SK-N-SH (cell line): ENCODE measurements around the gene EEFSEC. TPM values are rescaled to one million over a fixed set of nuclear protein-coding genes. Genes with fewer than 3 reads are reported as not detected.

Source experiments
- CTCF ChIA-PET: fragments of 300-600, 350-600 bp; formaldehyde crosslinking; extraction: SDS; loops from one replicate; lab custom pipeline; 2021; lab: Yijun Ruan, JAX
- POLR2A ChIA-PET: fragments of 350-600 bp; sonication (Branson Sonifier 250); formaldehyde crosslinking; extraction: SDS; loops from one replicate; lab custom pipeline; 2020; ENCODE audit warnings: antibody characterized with exemption, inconsistent platforms; lab: Yijun Ruan, JAX
- DNase-seq: peaks from one replicate; pipeline ENCODE4 v3.0.0; 2012
- H2AFZ ChIP-seq: fragments of 200-600 bp; sonication (generic); 2 replicates; pipeline ENCODE4 v1.8.1; 2016; ENCODE audit warnings: antibody characterized with exemption, mild to moderate bottlenecking, low read depth
- H3F3A ChIP-seq: fragments of 200-600 bp; sonication (generic); replicated peaks from 2 replicates; pipeline ENCODE3; 2016; ENCODE audit warnings: antibody characterized with exemption, mild to moderate bottlenecking; ENCODE audit not compliant: insufficient read depth
- H3K27ac ChIP-seq, 2 experiments: fragments of 200-500 bp in 1 of 2; fragments of 200-600 bp in 1 of 2; sonication (Bioruptor generic) in 1 of 2; sonication (generic), shearing (Covaris generic) in 1 of 2; 2 replicates each; pipeline versions ENCODE4 v1.5.1 to v1.6.1; 2014 to 2016; ENCODE audit warnings: low read depth in 2 of 2, inconsistent platforms in 1 of 2, low read length in 1 of 2, mild to moderate bottlenecking in 1 of 2, mixed read lengths in 1 of 2
- H3K27me3 ChIP-seq: fragments of 200-600 bp; sonication (generic), shearing (Covaris generic); 2 replicates; pipeline ENCODE4 v1.6.1; 2016; ENCODE audit warnings: mixed run types; ENCODE audit not compliant: insufficient read depth
- H3K36me3 ChIP-seq, 2 experiments: fragments of 200-500 bp in 1 of 2; fragments of 200-600 bp in 1 of 2; sonication (Bioruptor generic) in 1 of 2; sonication (generic) in 1 of 2; replicated peaks in 1 of 2; 2 replicates each; pipeline versions ENCODE3 to v1.5.1; 2014 to 2016; ENCODE audit warnings: low read length in 1 of 2, mild to moderate bottlenecking in 1 of 2; ENCODE audit not compliant: insufficient read depth in 2 of 2, control insufficient read depth in 1 of 2
- H3K4me1 ChIP-seq, 2 experiments: fragments of 200-500 bp in 1 of 2; fragments of 200-600 bp in 1 of 2; sonication (Bioruptor generic) in 1 of 2; sonication (generic), shearing (Covaris generic) in 1 of 2; 2 replicates each; pipeline versions ENCODE4 v1.5.1 to v1.6.1; 2014 to 2016; ENCODE audit warnings: low read depth in 1 of 2, low read length in 1 of 2, mixed run types in 1 of 2; ENCODE audit not compliant: insufficient read depth in 2 of 2, control insufficient read depth in 1 of 2
- H3K4me2 ChIP-seq: fragments of 200-600 bp; sonication (generic), shearing (Covaris generic); 2 replicates; pipeline ENCODE4 v1.6.1; 2017; ENCODE audit warnings: mixed run types
- H3K4me3 ChIP-seq, 2 experiments: fragments of 200-500 bp in 1 of 2; fragments of 200-600 bp in 1 of 2; sonication (Bioruptor generic) in 1 of 2; sonication (generic), shearing (Covaris generic) in 1 of 2; 2 replicates each; pipeline versions ENCODE4 v1.5.1 to v1.8.1; 2014 to 2016; ENCODE audit warnings: low read depth in 2 of 2, inconsistent platforms in 1 of 2, low read length in 1 of 2, mild to moderate bottlenecking in 1 of 2, mixed read lengths in 1 of 2, moderate library complexity in 1 of 2
- H3K79me2 ChIP-seq: fragments of 200-600 bp; sonication (generic); 2 replicates; pipeline ENCODE4 v1.8.1; 2017; ENCODE audit warnings: mild to moderate bottlenecking; ENCODE audit not compliant: insufficient read depth
- H3K9ac ChIP-seq: fragments of 200-600 bp; sonication (generic); 2 replicates; pipeline ENCODE4 v1.6.1; 2017; ENCODE audit warnings: mixed run types
- H3K9me2 ChIP-seq: fragments of 200-600 bp; sonication (generic); 2 replicates; pipeline ENCODE4 v1.6.1; 2017; ENCODE audit warnings: mixed run types
- H3K9me3 ChIP-seq: fragments of 200-600 bp; sonication (generic); 2 replicates; pipeline ENCODE4 v1.6.1; 2017; ENCODE audit warnings: mixed run types, mild to moderate bottlenecking, moderate library complexity
- H4K20me1 ChIP-seq: fragments of 200-600 bp; sonication (generic); 2 replicates; pipeline ENCODE4 v1.6.1; 2017; ENCODE audit warnings: mild to moderate bottlenecking, mixed run types; ENCODE audit not compliant: insufficient read depth
- CTCF ChIP-seq: fragments of 200-600 bp; sonication (generic); IDR thresholded peaks from 2 replicates; pipeline ENCODE4 v1.6.1; 2017; ENCODE audit warnings: antibody characterized with exemption, mild to moderate bottlenecking, moderate library complexity
- ELF1 ChIP-seq: IDR thresholded peaks from 2 replicates; pipeline ENCODE4 v1.4.0; 2012
- EP300 ChIP-seq, 2 experiments: IDR thresholded peaks; 2 replicates each; pipeline versions ENCODE4 v1.4.0 to v1.6.1; 2012; ENCODE audit warnings: borderline replicate concordance in 1 of 2, low read depth in 1 of 2, low read length in 1 of 2
- FOSL2 ChIP-seq: IDR thresholded peaks from 2 replicates; pipeline ENCODE4 v1.4.0; 2012; ENCODE audit warnings: low read depth, mild to moderate bottlenecking, moderate library complexity, borderline replicate concordance
- FOXJ3 ChIP-seq: sonication (generic); formaldehyde crosslinking; IDR thresholded peaks from 2 replicates; pipeline ENCODE4 v1.5.1; 2020; ENCODE audit warnings: mild to moderate bottlenecking, missing genetic modification reagents
- FOXM1 ChIP-seq: IDR thresholded peaks from 2 replicates; pipeline ENCODE4 v1.4.0; 2012; ENCODE audit warnings: low read depth, mild to moderate bottlenecking
- IRF3 ChIP-seq: fragments of 150-350 bp; IDR thresholded peaks from 2 replicates; pipeline ENCODE4 v1.6.1; 2016; ENCODE audit warnings: mild to moderate bottlenecking, low read depth, low read length
- NFIC ChIP-seq: IDR thresholded peaks from 2 replicates; pipeline ENCODE4 v1.4.0; 2012; ENCODE audit warnings: borderline replicate concordance
- PBX3 ChIP-seq: IDR thresholded peaks from 2 replicates; pipeline ENCODE4; 2012
- RAD21 ChIP-seq: IDR thresholded peaks from 2 replicates; pipeline ENCODE4 v1.6.1; 2012; ENCODE audit warnings: mild to moderate bottlenecking, low read length
- REST ChIP-seq: IDR thresholded peaks from 2 replicates; pipeline ENCODE4 v1.6.1; 2012; ENCODE audit warnings: mild to moderate bottlenecking, low read depth, low read length, moderate library complexity
- RXRA ChIP-seq: IDR thresholded peaks from 2 replicates; pipeline ENCODE4 v1.4.0; 2012; ENCODE audit warnings: low read depth, mild to moderate bottlenecking, borderline replicate concordance
- SIN3A ChIP-seq: IDR thresholded peaks from 2 replicates; pipeline ENCODE4 v1.6.1; 2012; ENCODE audit warnings: low read depth, mild to moderate bottlenecking, low read length, moderate library complexity, borderline replicate concordance
- USF1 ChIP-seq: IDR thresholded peaks from 2 replicates; pipeline ENCODE4 v1.4.0; 2012; ENCODE audit warnings: low read depth, borderline replicate concordance
- USF2 ChIP-seq: fragments of 150-350 bp; IDR thresholded peaks from 2 replicates; pipeline ENCODE4 v1.6.1; 2017; ENCODE audit warnings: antibody characterized with exemption, low read length, low read depth, borderline replicate concordance
- YY1 ChIP-seq: IDR thresholded peaks from 2 replicates; pipeline ENCODE4 v1.4.0; 2012; ENCODE audit warnings: low read depth, mild to moderate bottlenecking
- ZBTB33 ChIP-seq: IDR thresholded peaks from 2 replicates; pipeline ENCODE4 v1.4.0; 2012; ENCODE audit warnings: low read depth, borderline replicate concordance
- WGBS: methylation state at CpG from one replicate; pipeline ENCODE4 v1.1.6; 2017; ENCODE audit warnings: low lambda C conversion rate; 5-methylcytosine and 5-hydroxymethylcytosine counted together
- polyA plus RNA-seq, 3 experiments: library from polyadenylated mRNA; depleted of rRNA; stranded (reverse); fragments of >200 nt; gene quantifications; 2 replicates each; pipeline ENCODE4 v1.2.3, GENCODE V29; 2012

EEFSEC gene
- polyA plus RNA-seq, 1 of the 3 experiments (the other 2 are of a cell fraction), result 12.4 TPM

GRCh38 chr3:128340198-128340903, 187.1 kb downstream of the EEFSEC start (continued):
- no peak for TF ChIP-seq EP300 (IDR thresholded peaks at IDR 0.05; ENCODE audit: borderline replicate concordance in 1 of 2, low read depth in 1 of 2, low read length in 1 of 2)
- TF ChIP-seq CTCF, result no peak
- TF ChIP-seq ELF1, result no peak

- H3K79me2 ChIP-seq, result no peaks in the 10 kb centered on the region
- 96% methylated on average over 11 of the region's 13 CpGs for WGBS
- H3K4me3 ChIP-seq, result no peak overlapping the region
- no peaks in the 10 kb centered on the region for H3K9me2 ChIP-seq
- peaks cover 10 to 30% of the 10 kb centered on the region in 2 experiments; a peak in 3 of 4 replicates for H3K4me1 ChIP-seq
- no peak overlapping the region for H2AFZ ChIP-seq
- H3K9me3 ChIP-seq, result no peaks in the 10 kb centered on the region
- ChIA-PET POLR2A (no interaction called here), CTCF (interaction anchor here (0.7 to 1.5 kb wide), 4 partner anchors 18 to 218 kb away, joined by 3 read pairs; partner anchors contain the start of gene RUVBL1)
- no peaks in the 10 kb centered on the region for H4K20me1 ChIP-seq
- peaks cover 0 to 3% of the 10 kb centered on the region in 2 experiments for H3K36me3 ChIP-seq
- DNase-seq, result no peak
- H3K27ac ChIP-seq, result no peak overlapping the region
- no peak overlapping the region for H3K4me2 ChIP-seq
- H3K27me3 ChIP-seq, result no peaks in the 10 kb centered on the region
- no peak overlapping the region for H3K9ac ChIP-seq
- peaks cover under 1% of the 10 kb centered on the region for H3F3A ChIP-seq
- TF ChIP-seq IRF3, result no peak
- TF ChIP-seq RXRA, result no peak
- no peak for TF ChIP-seq SIN3A
- no peak for TF ChIP-seq PBX3
- TF ChIP-seq YY1, result no peak
- no peak for TF ChIP-seq FOXJ3 (CRISPR knock-in tag)
- no peak for TF ChIP-seq RAD21
- TF ChIP-seq FOXM1, result no peak
- no peak for TF ChIP-seq USF2
- no peak for TF ChIP-seq NFIC
- TF ChIP-seq USF1, result no peak
- TF ChIP-seq FOSL2, result no peak
- TF ChIP-seq ZBTB33, result no peak
- no peak for TF ChIP-seq REST
Observed at GRCh38 chr3:128340904-128341555, 187.7 kb downstream of the EEFSEC start.
